ENCODE measurements around the gene PATZ1. TPM values are rescaled to one million over a fixed set of nuclear protein-coding genes. Genes with fewer than 3 reads are reported as not detected.
"Not testable (repeated sequence)": the region's sequence is repeated elsewhere in the genome, so short reads cannot be mapped to it uniquely, and the experiment has no call there.

The PATZ1 gene
- 10 to 100 TPM; 33.7 to 42.7 (median 41.4) TPM for total RNA-seq

- ATAC-seq (peak; percentile 54 to 59), DNase-seq (peak; percentile 64)
- Mint-ChIP-seq H3K9me3 (no peaks in the 10 kb centered on the region), H3K36me3 (ENCODE audit: insufficient read depth) (peaks cover 10% of the 10 kb centered on the region), H3K4me3 (peak within 1 kb of the TSS; percentile 86), H3K4me1 (ENCODE audit: low read depth) (peaks cover 40% of the 10 kb centered on the region), H3K27me3 (ENCODE audit: low read depth) (no peaks in the 10 kb centered on the region)
Measured at GRCh38 chr22:31346255-31346732, at the start of gene PATZ1. PATZ1 (minus strand) TSS chr22:31346346; CDS start chr22:31345602, 744 bp downstream.

GRCh38 chr22:31394326-31394725 lies 48.2 kb upstream of the PATZ1 start:
- no peaks in the 10 kb centered on the region for H3K9me3 Mint-ChIP-seq
- peaks cover 3% of the 10 kb centered on the region for H3K4me1 Mint-ChIP-seq (ENCODE audit: low read depth)
- DNase-seq (no peak), ATAC-seq (no peak)
- H3K27me3 Mint-ChIP-seq (ENCODE audit: low read depth), result no peaks in the 10 kb centered on the region
- H3K4me3 Mint-ChIP-seq, result no peak overlapping the region
- no peaks in the 10 kb centered on the region for H3K36me3 Mint-ChIP-seq (ENCODE audit: insufficient read depth)

- no peaks in the 10 kb centered on the region for H3K27me3 Mint-ChIP-seq (ENCODE audit: low read depth)
- H3K4me3 Mint-ChIP-seq, result no peak overlapping the region
- no peaks in the 10 kb centered on the region for H3K36me3 Mint-ChIP-seq (ENCODE audit: insufficient read depth)
- H3K4me1 Mint-ChIP-seq (ENCODE audit: low read depth), result peaks cover 2% of the 10 kb centered on the region
- H3K9me3 Mint-ChIP-seq, result no peaks in the 10 kb centered on the region
- ATAC-seq (no peak), DNase-seq (no peak)
Measured at GRCh38 chr22:31393893-31394292, 47.7 kb upstream of the PATZ1 start.

- H3K27me3 Mint-ChIP-seq (ENCODE audit: low read depth); H3K9me3 Mint-ChIP-seq; H3K4me1 Mint-ChIP-seq (ENCODE audit: low read depth); H3K4me3 Mint-ChIP-seq; DNase-seq; H3K36me3 Mint-ChIP-seq (ENCODE audit: insufficient read depth): not testable (repeated sequence)
- ATAC-seq, result peak; percentile 46 to 58
Measured at GRCh38 chr22:31378651-31379050, 32.5 kb upstream of the PATZ1 start.

- no peaks in the 10 kb centered on the region for H3K4me1 Mint-ChIP-seq (ENCODE audit: low read depth)
- ATAC-seq (no peak), DNase-seq (no peak)
- no peaks in the 10 kb centered on the region for H3K9me3 Mint-ChIP-seq
- no peaks in the 10 kb centered on the region for H3K27me3 Mint-ChIP-seq (ENCODE audit: low read depth)
- H3K4me3 Mint-ChIP-seq, result no peak overlapping the region
- H3K36me3 Mint-ChIP-seq (ENCODE audit: insufficient read depth), result no peaks in the 10 kb centered on the region
Measured at GRCh38 chr22:31378123-31378522, 32.0 kb upstream of the PATZ1 start.

- H3K4me3 Mint-ChIP-seq, result no peak overlapping the region
- H3K4me1 Mint-ChIP-seq (ENCODE audit: low read depth), result no peaks in the 10 kb centered on the region
- ATAC-seq, result no peak
- no peaks in the 10 kb centered on the region for H3K36me3 Mint-ChIP-seq (ENCODE audit: insufficient read depth)
- no peaks in the 10 kb centered on the region for H3K9me3 Mint-ChIP-seq
- no peaks in the 10 kb centered on the region for H3K27me3 Mint-ChIP-seq (ENCODE audit: low read depth)
- DNase-seq, result no peak
Measured at GRCh38 chr22:31377612-31378011, 31.5 kb upstream of the PATZ1 start.

- Mint-ChIP-seq H3K36me3 (ENCODE audit: insufficient read depth) (no peaks in the 10 kb centered on the region), H3K9me3 (no peaks in the 10 kb centered on the region), H3K27me3 (ENCODE audit: low read depth) (no peaks in the 10 kb centered on the region), H3K4me3 (no peak overlapping the region), H3K4me1 (ENCODE audit: low read depth) (no peaks in the 10 kb centered on the region)
- no peak for DNase-seq
- ATAC-seq, result no peak
Measured at GRCh38 chr22:31367426-31367825, 21.3 kb upstream of the PATZ1 start.

GRCh38 chr22:31363885-31364465 lies 17.8 kb upstream of the PATZ1 start:
- H3K9me3 Mint-ChIP-seq, result no peaks in the 10 kb centered on the region
- DNase-seq (no peak), ATAC-seq (no peak)
- H3K4me3 Mint-ChIP-seq, result no peak overlapping the region
- peaks cover 2% of the 10 kb centered on the region for H3K27me3 Mint-ChIP-seq (ENCODE audit: low read depth)
- no peaks in the 10 kb centered on the region for H3K36me3 Mint-ChIP-seq (ENCODE audit: insufficient read depth)
- no peaks in the 10 kb centered on the region for H3K4me1 Mint-ChIP-seq (ENCODE audit: low read depth)

GRCh38 chr22:31361743-31362142 lies 15.6 kb upstream of the PATZ1 start:
- no peaks in the 10 kb centered on the region for H3K4me1 Mint-ChIP-seq (ENCODE audit: low read depth)
- H3K9me3 Mint-ChIP-seq, result no peaks in the 10 kb centered on the region
- H3K4me3 Mint-ChIP-seq, result no peak overlapping the region
- no peaks in the 10 kb centered on the region for H3K36me3 Mint-ChIP-seq (ENCODE audit: insufficient read depth)
- peaks cover 4% of the 10 kb centered on the region for H3K27me3 Mint-ChIP-seq (ENCODE audit: low read depth)
- ATAC-seq, result no peak
- DNase-seq, result no peak

GRCh38 chr22:31360029-31360428 lies 13.9 kb upstream of the PATZ1 start:
- Mint-ChIP-seq H3K9me3 (no peaks in the 10 kb centered on the region), H3K4me3 (no peak overlapping the region), H3K36me3 (ENCODE audit: insufficient read depth) (no peaks in the 10 kb centered on the region), H3K27me3 (ENCODE audit: low read depth) (peaks cover 4% of the 10 kb centered on the region), H3K4me1 (ENCODE audit: low read depth) (no peaks in the 10 kb centered on the region)
- DNase-seq (no peak), ATAC-seq (no peak)

- Mint-ChIP-seq H3K4me1 (ENCODE audit: low read depth) (no peaks in the 10 kb centered on the region), H3K27me3 (ENCODE audit: low read depth) (peaks cover 2% of the 10 kb centered on the region), H3K9me3 (no peaks in the 10 kb centered on the region), H3K4me3 (no peak overlapping the region), H3K36me3 (ENCODE audit: insufficient read depth) (no peaks in the 10 kb centered on the region)
- DNase-seq (no peak), ATAC-seq (no peak)
Measured at GRCh38 chr22:31354515-31354914, 8.4 kb upstream of the PATZ1 start.

GRCh38 chr22:31350410-31350863 lies 4.3 kb upstream of the PATZ1 start:
- no peak for DNase-seq
- ATAC-seq, result no peak
- Mint-ChIP-seq H3K4me1 (ENCODE audit: low read depth) (peaks cover 4% of the 10 kb centered on the region), H3K9me3 (no peaks in the 10 kb centered on the region), H3K36me3 (ENCODE audit: insufficient read depth) (no peaks in the 10 kb centered on the region), H3K27me3 (ENCODE audit: low read depth) (no peaks in the 10 kb centered on the region), H3K4me3 (no peak overlapping the region)

- Mint-ChIP-seq H3K4me3 (no peak overlapping the region), H3K9me3 (no peaks in the 10 kb centered on the region), H3K27me3 (ENCODE audit: low read depth) (no peaks in the 10 kb centered on the region), H3K4me1 (ENCODE audit: low read depth) (peaks cover 5% of the 10 kb centered on the region), H3K36me3 (ENCODE audit: insufficient read depth) (peaks cover under 1% of the 10 kb centered on the region)
- DNase-seq (no peak), ATAC-seq (no peak)
Measured at GRCh38 chr22:31349960-31350359, 3.8 kb upstream of the PATZ1 start.

GRCh38 chr22:31348766-31349165 lies 2.6 kb upstream of the PATZ1 start:
- Mint-ChIP-seq H3K4me3 (no peak overlapping the region), H3K36me3 (ENCODE audit: insufficient read depth) (peaks cover 2% of the 10 kb centered on the region), H3K4me1 (ENCODE audit: low read depth) (peaks cover 17% of the 10 kb centered on the region), H3K9me3 (no peaks in the 10 kb centered on the region), H3K27me3 (ENCODE audit: low read depth) (no peaks in the 10 kb centered on the region)
- ATAC-seq, result no peak
- no peak for DNase-seq

GRCh38 chr22:31348009-31348337 lies 1.8 kb upstream of the PATZ1 start:
- Mint-ChIP-seq H3K4me3 (peak overlapping the region; percentile 83), H3K4me1 (ENCODE audit: low read depth) (peaks cover 25% of the 10 kb centered on the region)
- H3K9me3 Mint-ChIP-seq; ATAC-seq; H3K27me3 Mint-ChIP-seq (ENCODE audit: low read depth); H3K36me3 Mint-ChIP-seq (ENCODE audit: insufficient read depth); DNase-seq: not testable (repeated sequence)

Data from activated T-cell treated with anti-CD3 and anti-CD28 coated beads, Interleukin-2, amount 50 U/mL, for 4 hours (primary cell).